Smooth muscle cell (in vitro differentiated cells): ENCODE measurements around the gene BNIP5. TPM values are rescaled to one million over a fixed set of nuclear protein-coding genes. Genes with fewer than 3 reads are reported as not detected.

ENCODE experiments used
- DNase-seq: peaks from one replicate; lab custom pipeline; 2025; ENCODE audit not compliant: unreplicated experiment; lab: John Stamatoyannopoulos, UW
- H2AFZ ChIP-seq: fragments of 200-600 bp; sonication (generic); 2 replicates; pipeline ENCODE4 v1.6.0; 2016; ENCODE audit warnings: antibody characterized with exemption, low read depth, mild to moderate bottlenecking
- H3F3A ChIP-seq: fragments of 200-600 bp; sonication (generic); 2 replicates; pipeline ENCODE4 v1.6.0; 2017; ENCODE audit warnings: antibody characterized with exemption, low read depth
- H3K27ac ChIP-seq: fragments of 200-600 bp; sonication (generic); 2 replicates; pipeline ENCODE4 v1.5.1; 2016; ENCODE audit warnings: low read depth, mild to moderate bottlenecking
- H3K27me3 ChIP-seq: fragments of 200-600 bp; sonication (generic); 2 replicates; pipeline ENCODE4 v1.6.1; 2016; ENCODE audit warnings: low read depth, mild to moderate bottlenecking
- H3K36me3 ChIP-seq: fragments of 200-600 bp; sonication (generic); 2 replicates; pipeline ENCODE4 v1.5.1; 2016; ENCODE audit warnings: low read depth
- H3K4me1 ChIP-seq: fragments of 200-600 bp; sonication (generic); 2 replicates; pipeline ENCODE4 v1.5.1; 2016; ENCODE audit warnings: low read depth
- H3K4me2 ChIP-seq: fragments of 200-600 bp; sonication (generic); 2 replicates; pipeline ENCODE4 v1.6.0; 2016; ENCODE audit warnings: mild to moderate bottlenecking
- H3K4me3 ChIP-seq: fragments of 200-600 bp; sonication (generic); 2 replicates; pipeline ENCODE4 v1.5.1; 2016; ENCODE audit warnings: mild to moderate bottlenecking
- H3K79me2 ChIP-seq: fragments of 200-600 bp; sonication (generic); 2 replicates; pipeline ENCODE4 v1.6.0; 2016; ENCODE audit warnings: low read depth, mild to moderate bottlenecking
- H3K9ac ChIP-seq: fragments of 200-600 bp; sonication (generic); 2 replicates; pipeline ENCODE4 v1.6.0; 2016; ENCODE audit warnings: low read depth
- H3K9me3 ChIP-seq: fragments of 200-600 bp; sonication (generic); replicated peaks from 2 replicates; pipeline ENCODE4 v1.5.1; 2016; ENCODE audit warnings: low read depth
- H4K20me1 ChIP-seq: fragments of 200-600 bp; sonication (generic); 2 replicates; pipeline ENCODE4 v1.6.0; 2016; ENCODE audit warnings: low read depth
- CTCF ChIP-seq: fragments of 200-600 bp; sonication (generic); IDR thresholded peaks from 2 replicates; pipeline ENCODE4 v1.5.1; 2017; ENCODE audit warnings: borderline replicate concordance, mild to moderate bottlenecking, antibody characterized with exemption; ENCODE audit not compliant: insufficient read depth, poor library complexity, severe bottlenecking
- WGBS: methylation state at CpG from one replicate; pipeline ENCODE4 v1.1.7; 2016; ENCODE audit warnings: low lambda C conversion rate; 5-methylcytosine and 5-hydroxymethylcytosine counted together
- polyA plus RNA-seq: library from polyadenylated mRNA; unstranded; fragments of >200 nt; fragmentation: Nextera tagmentation; extraction: Ambion mirVana; gene quantifications from 2 replicates; pipeline ENCODE4 v1.2.1, GENCODE V29; 2016
- total RNA-seq: library from RNA; depleted of rRNA; stranded (reverse); fragments of >200 nt; gene quantifications from 2 replicates; pipeline ENCODE4 v1.2.3, GENCODE V29; 2014

The BNIP5 gene
- total and polyA plus RNA-seq, 2 experiments from 2014 or later, result not detected

GRCh38 chr6:36375644-36376155 is 39.0 kb upstream of the BNIP5 start:
- TF ChIP-seq CTCF, result no peak
- 96% methylated on average over 12 of the region's 20 CpGs for WGBS
- no peak overlapping the region for H2AFZ ChIP-seq

GRCh38 chr6:36374972-36375371 is 38.3 kb upstream of the BNIP5 start:
- Histone ChIP-seq H3F3A (no peaks in the 10 kb centered on the region), H3K4me1 (no peaks in the 10 kb centered on the region), H3K27me3 (no peaks in the 10 kb centered on the region), H3K9me3 (no peaks in the 10 kb centered on the region), H3K27ac (no peak overlapping the region), H3K36me3 (no peaks in the 10 kb centered on the region), H4K20me1 (no peaks in the 10 kb centered on the region), H2AFZ (no peak overlapping the region), H3K4me3 (no peak overlapping the region), H3K9ac (no peak overlapping the region), H3K79me2 (no peaks in the 10 kb centered on the region), H3K4me2 (no peak overlapping the region)
- TF ChIP-seq CTCF, result no peak
- 96% methylated on average over 8 of the region's 8 CpGs for WGBS
- no peak for DNase-seq

More at GRCh38 chr6:36375644-36376155, 39.0 kb upstream of the BNIP5 start:
- no peaks in the 10 kb centered on the region for H3K4me1 ChIP-seq
- no peak overlapping the region for H3K4me3 ChIP-seq
- no peaks in the 10 kb centered on the region for H3K27me3 ChIP-seq
- no peaks in the 10 kb centered on the region for H3K36me3 ChIP-seq
- H4K20me1 ChIP-seq, result no peaks in the 10 kb centered on the region
- H3K9ac ChIP-seq, result no peak overlapping the region
- H3F3A ChIP-seq, result no peaks in the 10 kb centered on the region
- H3K79me2 ChIP-seq, result no peaks in the 10 kb centered on the region
- H3K27ac ChIP-seq, result no peak overlapping the region
- no peaks in the 10 kb centered on the region for H3K9me3 ChIP-seq
- no peak overlapping the region for H3K4me2 ChIP-seq
- no peak for DNase-seq

GRCh38 chr6:36374194-36374593 is 37.5 kb upstream of the BNIP5 start:
- no peaks in the 10 kb centered on the region for H4K20me1 ChIP-seq
- no peak overlapping the region for H3K27ac ChIP-seq
- no peaks in the 10 kb centered on the region for H3K36me3 ChIP-seq
- H3K4me2 ChIP-seq, result no peak overlapping the region
- WGBS, result 93% methylated on average over 4 of the region's 4 CpGs
- H3K9ac ChIP-seq, result no peak overlapping the region
- H3K27me3 ChIP-seq, result no peaks in the 10 kb centered on the region
- no peak for DNase-seq
- H3K4me3 ChIP-seq, result no peak overlapping the region
- no peaks in the 10 kb centered on the region for H3F3A ChIP-seq
- peaks cover 3% of the 10 kb centered on the region for H3K4me1 ChIP-seq
- H2AFZ ChIP-seq, result no peak overlapping the region
- no peaks in the 10 kb centered on the region for H3K9me3 ChIP-seq
- TF ChIP-seq CTCF, result no peak
- no peaks in the 10 kb centered on the region for H3K79me2 ChIP-seq

GRCh38 chr6:36373368-36374019 is 36.8 kb upstream of the BNIP5 start:
- no peaks in the 10 kb centered on the region for H3F3A ChIP-seq
- H3K4me3 ChIP-seq, result no peak overlapping the region
- H3K9ac ChIP-seq, result no peak overlapping the region
- H4K20me1 ChIP-seq, result no peaks in the 10 kb centered on the region
- H3K4me1 ChIP-seq, result peaks cover 5% of the 10 kb centered on the region
- no peaks in the 10 kb centered on the region for H3K27me3 ChIP-seq
- no peaks in the 10 kb centered on the region for H3K79me2 ChIP-seq
- H3K27ac ChIP-seq, result no peak overlapping the region
- H3K4me2 ChIP-seq, result no peak overlapping the region
- TF ChIP-seq CTCF, result no peak
- WGBS, result 63% methylated on average over 14 of the region's 15 CpGs
- H3K36me3 ChIP-seq, result no peaks in the 10 kb centered on the region
- no peak for DNase-seq
- no peak overlapping the region for H2AFZ ChIP-seq
- no peaks in the 10 kb centered on the region for H3K9me3 ChIP-seq
